ENCODE measurements around the gene TMTC3.
A peak's percentile ranks its signal among the peaks of the same experiment; 100 is the strongest.

Gene TMTC3

GRCh38 chr12:88188180-88188579 lies 46.1 kb downstream of the TMTC3 start:
- ChIA-PET POLR2A (ENCODE audit: low non-redundant PET) (no interaction called here), CTCF (interaction anchor here (1.1 kb wide), 1 partner anchor 773 kb away, joined by 3 read pairs; no protein-coding TSS in a partner anchor)
- DNase-seq (ENCODE audit: low spot score): peak; percentile 12
- TF ChIP-seq CTCF (conservative IDR thresholded peaks at IDR 0.05; ENCODE audit: low read depth): no peak
- H3K27ac ChIP-seq: no peak overlapping the region

- ChIA-PET POLR2A (ENCODE audit: low non-redundant PET) (no interaction called here), CTCF (no interaction called here)
- H3K27ac ChIP-seq: no peak overlapping the region
- DNase-seq (ENCODE audit: low spot score): no peak
- TF ChIP-seq CTCF (conservative IDR thresholded peaks at IDR 0.05; ENCODE audit: low read depth): no peak
Measured at GRCh38 chr12:88192426-88192825, 50.3 kb downstream of the TMTC3 start.

GRCh38 chr12:88194868-88195267 lies 52.8 kb downstream of the TMTC3 start:
- H3K27ac ChIP-seq: no peak overlapping the region
- DNase-seq (ENCODE audit: low spot score): no peak
- POLR2A ChIA-PET (ENCODE audit: low non-redundant PET): no interaction called here
- no peak for TF ChIP-seq CTCF (conservative IDR thresholded peaks at IDR 0.05; ENCODE audit: low read depth)
- CTCF ChIA-PET: interaction anchor here (0.6 kb wide), 1 partner anchor 839 kb away, joined by 6 read pairs; no protein-coding TSS in a partner anchor

- no peak overlapping the region for H3K27ac ChIP-seq
- no peak for TF ChIP-seq CTCF (conservative IDR thresholded peaks at IDR 0.05; ENCODE audit: low read depth)
- ChIA-PET POLR2A (ENCODE audit: low non-redundant PET) (no interaction called here), CTCF (interaction anchor here (0.7 kb wide), 1 partner anchor 10 kb away, joined by 4 read pairs; no protein-coding TSS in a partner anchor)
- DNase-seq (ENCODE audit: low spot score): no peak
Measured at GRCh38 chr12:88200029-88200428, 57.9 kb downstream of the TMTC3 start.

GRCh38 chr12:88202500-88202899 lies 60.4 kb downstream of the TMTC3 start:
- H3K27ac ChIP-seq: no peak overlapping the region
- ChIA-PET POLR2A (ENCODE audit: low non-redundant PET) (no interaction called here), CTCF (interaction anchor here (0.7 kb wide), 1 partner anchor 327 kb away, joined by 4 read pairs; no protein-coding TSS in a partner anchor)

GRCh38 chr12:88206601-88207000 lies 64.5 kb downstream of the TMTC3 start:
- TF ChIP-seq CTCF (conservative IDR thresholded peaks at IDR 0.05; ENCODE audit: low read depth): no peak
- ChIA-PET CTCF (no interaction called here), POLR2A (ENCODE audit: low non-redundant PET) (no interaction called here)
- no peak for DNase-seq (ENCODE audit: low spot score)
- H3K27ac ChIP-seq: no peak overlapping the region

More at GRCh38 chr12:88202500-88202899, 60.4 kb downstream of the TMTC3 start:
- DNase-seq (ENCODE audit: low spot score): no peak
- no peak for TF ChIP-seq CTCF (conservative IDR thresholded peaks at IDR 0.05; ENCODE audit: low read depth)
